ENCODE results near the gene LMX1B. TPM values are rescaled to one million over a fixed set of nuclear protein-coding genes. Genes with fewer than 3 reads are reported as not detected.
A peak's percentile ranks its signal among the peaks of the same experiment; 100 is the strongest.

Gene LMX1B
- total RNA-seq, 1 experiment from 2014 or later: 12.4 TPM

DNA sequence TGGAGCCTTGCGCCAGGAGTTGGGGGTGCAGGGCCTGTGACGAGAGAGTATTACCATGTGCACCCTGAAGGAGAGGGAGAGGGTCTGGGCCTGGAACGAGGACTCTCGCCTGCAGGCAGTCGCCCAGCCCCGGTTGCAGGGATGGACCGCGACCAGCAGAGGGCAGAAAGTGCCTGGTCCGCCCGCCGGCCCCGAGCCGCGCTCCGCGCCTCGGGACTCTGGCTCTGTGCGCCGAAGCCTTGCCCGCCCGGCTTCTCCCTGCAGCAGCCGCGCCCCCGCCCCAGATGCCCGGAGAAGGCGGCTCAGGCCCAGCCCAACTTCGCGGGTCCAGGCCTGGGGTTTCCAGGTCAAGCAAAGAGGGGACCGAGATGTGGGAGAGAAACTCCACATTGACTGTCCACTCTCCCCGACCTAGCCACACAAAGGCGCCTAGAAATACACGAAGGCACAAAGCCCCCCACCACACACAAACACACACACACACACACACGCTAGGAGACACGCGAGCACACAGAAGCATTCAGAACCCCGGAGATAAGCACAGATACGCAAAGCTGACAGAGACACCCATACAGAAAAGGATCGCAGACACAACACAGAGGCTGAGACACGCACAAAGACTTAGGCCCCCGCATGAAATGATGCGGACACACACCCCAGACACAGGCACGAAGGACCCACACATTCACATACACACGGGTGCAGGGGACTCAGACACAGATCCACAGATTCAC is 2.0 kb upstream of the LMX1B start:
- Mint-ChIP-seq H3K27me3 (ENCODE audit: low read depth) (peaks cover 94% of the 10 kb centered on the region), H3K27ac (no peak overlapping the region), H3K36me3 (no peaks in the 10 kb centered on the region), H3K9me3 (no peaks in the 10 kb centered on the region), H3K4me3 (peak overlapping the region; percentile 58), H3K4me1 (peaks cover 32% of the 10 kb centered on the region)
- TF ChIP-seq ESRRA (CRISPR knock-in tag; IDR thresholded peaks at IDR 0.05; ENCODE audit: borderline replicate concordance): no peak
- TF ChIP-seq TP53 (CRISPR knock-in tag; IDR thresholded peaks at IDR 0.05): 0 out of 2 replicates have a peak, but pooled peaks have one; percentile 65
- TF ChIP-seq TEAD4 (CRISPR knock-in tag; IDR thresholded peaks at IDR 0.05): no peak
- 0 out of 2 replicates have a peak, but pooled peaks have one; percentile 29 for TF ChIP-seq ZNF138 (CRISPR knock-in tag; conservative IDR thresholded peaks at IDR 0.05)
- TF ChIP-seq, protein P1, sequence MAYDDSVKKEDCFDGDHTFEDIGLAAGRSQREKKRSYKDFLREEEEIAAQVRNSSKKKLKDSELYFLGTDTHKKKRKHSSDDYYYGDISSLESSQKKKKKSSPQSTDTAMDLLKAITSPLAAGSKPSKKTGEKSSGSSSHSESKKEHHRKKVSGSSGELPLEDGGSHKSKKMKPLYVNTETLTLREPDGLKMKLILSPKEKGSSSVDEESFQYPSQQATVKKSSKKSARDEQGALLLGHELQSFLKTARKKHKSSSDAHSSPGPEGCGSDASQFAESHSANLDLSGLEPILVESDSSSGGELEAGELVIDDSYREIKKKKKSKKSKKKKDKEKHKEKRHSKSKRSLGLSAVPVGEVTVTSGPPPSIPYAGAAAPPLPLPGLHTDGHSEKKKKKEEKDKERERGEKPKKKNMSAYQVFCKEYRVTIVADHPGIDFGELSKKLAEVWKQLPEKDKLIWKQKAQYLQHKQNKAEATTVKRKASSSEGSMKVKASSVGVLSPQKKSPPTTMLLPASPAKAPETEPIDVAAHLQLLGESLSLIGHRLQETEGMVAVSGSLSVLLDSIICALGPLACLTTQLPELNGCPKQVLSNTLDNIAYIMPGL (CRISPR knock-in tag; IDR thresholded peaks at IDR 0.05): peak; percentile 93
- TF ChIP-seq, protein P2, sequence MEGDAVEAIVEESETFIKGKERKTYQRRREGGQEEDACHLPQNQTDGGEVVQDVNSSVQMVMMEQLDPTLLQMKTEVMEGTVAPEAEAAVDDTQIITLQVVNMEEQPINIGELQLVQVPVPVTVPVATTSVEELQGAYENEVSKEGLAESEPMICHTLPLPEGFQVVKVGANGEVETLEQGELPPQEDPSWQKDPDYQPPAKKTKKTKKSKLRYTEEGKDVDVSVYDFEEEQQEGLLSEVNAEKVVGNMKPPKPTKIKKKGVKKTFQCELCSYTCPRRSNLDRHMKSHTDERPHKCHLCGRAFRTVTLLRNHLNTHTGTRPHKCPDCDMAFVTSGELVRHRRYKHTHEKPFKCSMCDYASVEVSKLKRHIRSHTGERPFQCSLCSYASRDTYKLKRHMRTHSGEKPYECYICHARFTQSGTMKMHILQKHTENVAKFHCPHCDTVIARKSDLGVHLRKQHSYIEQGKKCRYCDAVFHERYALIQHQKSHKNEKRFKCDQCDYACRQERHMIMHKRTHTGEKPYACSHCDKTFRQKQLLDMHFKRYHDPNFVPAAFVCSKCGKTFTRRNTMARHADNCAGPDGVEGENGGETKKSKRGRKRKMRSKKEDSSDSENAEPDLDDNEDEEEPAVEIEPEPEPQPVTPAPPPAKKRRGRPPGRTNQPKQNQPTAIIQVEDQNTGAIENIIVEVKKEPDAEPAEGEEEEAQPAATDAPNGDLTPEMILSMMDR (IDR thresholded peaks at IDR 0.05): peak; percentile 81
- TF ChIP-seq, protein P3, sequence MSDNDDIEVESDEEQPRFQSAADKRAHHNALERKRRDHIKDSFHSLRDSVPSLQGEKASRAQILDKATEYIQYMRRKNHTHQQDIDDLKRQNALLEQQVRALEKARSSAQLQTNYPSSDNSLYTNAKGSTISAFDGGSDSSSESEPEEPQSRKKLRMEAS (CRISPR knock-in tag; IDR thresholded peaks at IDR 0.05): 0 out of 2 replicates have a peak, but pooled peaks have one; percentile 54
- TF ChIP-seq, protein P4, sequence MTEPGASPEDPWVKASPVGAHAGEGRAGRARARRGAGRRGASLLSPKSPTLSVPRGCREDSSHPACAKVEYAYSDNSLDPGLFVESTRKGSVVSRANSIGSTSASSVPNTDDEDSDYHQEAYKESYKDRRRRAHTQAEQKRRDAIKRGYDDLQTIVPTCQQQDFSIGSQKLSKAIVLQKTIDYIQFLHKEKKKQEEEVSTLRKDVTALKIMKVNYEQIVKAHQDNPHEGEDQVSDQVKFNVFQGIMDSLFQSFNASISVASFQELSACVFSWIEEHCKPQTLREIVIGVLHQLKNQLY (CRISPR knock-in tag; IDR thresholded peaks at IDR 0.05): no peak
- peak; percentile 68; the same call in 1 of the 2 replicates for TF ChIP-seq ZBTB21 (CRISPR knock-in tag; IDR thresholded peaks at IDR 0.05; ENCODE audit: borderline replicate concordance)
- TF ChIP-seq, protein P5, sequence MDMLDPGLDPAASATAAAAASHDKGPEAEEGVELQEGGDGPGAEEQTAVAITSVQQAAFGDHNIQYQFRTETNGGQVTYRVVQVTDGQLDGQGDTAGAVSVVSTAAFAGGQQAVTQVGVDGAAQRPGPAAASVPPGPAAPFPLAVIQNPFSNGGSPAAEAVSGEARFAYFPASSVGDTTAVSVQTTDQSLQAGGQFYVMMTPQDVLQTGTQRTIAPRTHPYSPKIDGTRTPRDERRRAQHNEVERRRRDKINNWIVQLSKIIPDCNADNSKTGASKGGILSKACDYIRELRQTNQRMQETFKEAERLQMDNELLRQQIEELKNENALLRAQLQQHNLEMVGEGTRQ (CRISPR knock-in tag; IDR thresholded peaks at IDR 0.05): peak; percentile 31; the same call in 1 of the 2 replicates
- peak; percentile 94 for DNase-seq (ENCODE audit: low spot score)
- ChIA-PET POLR2A (no interaction called here), CTCF (interaction anchor here (0.9 to 6.0 kb wide), 10 partner anchors 12 to 170 kb away, joined by 3 to 47 read pairs (median 9); no protein-coding TSS in a partner anchor)
- peak; percentile 64 for ATAC-seq

DNA sequence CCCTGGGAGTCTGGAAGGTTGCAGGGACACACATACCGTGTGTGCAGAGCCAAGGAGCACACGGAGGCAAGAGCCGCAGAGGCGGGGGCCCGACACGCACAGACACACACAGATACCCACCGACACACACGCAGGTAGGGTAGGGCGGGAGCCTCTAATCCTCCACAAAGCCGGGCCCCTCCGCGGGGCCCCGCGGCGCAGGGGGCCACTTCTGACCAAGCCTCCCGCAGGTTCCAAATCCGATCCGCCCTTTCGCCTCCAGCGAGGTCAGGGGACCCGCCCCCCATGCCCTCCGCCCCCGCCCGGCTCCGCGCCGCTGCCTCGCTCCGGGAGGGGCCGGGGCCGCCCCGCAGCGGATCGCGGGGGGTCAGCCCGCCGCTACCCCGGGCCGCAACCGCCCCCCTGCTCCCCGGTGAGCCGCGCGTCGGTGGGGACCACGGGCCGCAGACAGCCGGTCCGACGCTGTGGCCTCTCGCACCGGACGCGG is 1.4 kb upstream of the LMX1B start:
- no peak for DNase-seq (ENCODE audit: low spot score)
- Mint-ChIP-seq H3K4me3 (peak overlapping the region; percentile 75), H3K9me3 (no peaks in the 10 kb centered on the region), H3K27me3 (ENCODE audit: low read depth) (peaks cover 94% of the 10 kb centered on the region), H3K27ac (no peak overlapping the region), H3K36me3 (no peaks in the 10 kb centered on the region), H3K4me1 (peaks cover 38% of the 10 kb centered on the region)
- ChIA-PET POLR2A (no interaction called here), CTCF (interaction anchor here (0.9 to 6.0 kb wide), 8 partner anchors 15 to 169 kb away, joined by 3 to 47 read pairs (median 6); no protein-coding TSS in a partner anchor)
- ATAC-seq: no peak
- TF ChIP-seq ZNF423 (CRISPR knock-in tag; IDR thresholded peaks at IDR 0.05): peak; percentile 25; the same call in 1 of the 2 replicates
- no peak for TF ChIP-seq ZNF396 (CRISPR knock-in tag; IDR thresholded peaks at IDR 0.05; ENCODE audit: borderline replicate concordance)
- no peak for TF ChIP-seq CBFB (CRISPR knock-in tag; IDR thresholded peaks at IDR 0.05; ENCODE audit: low read depth)
- TF ChIP-seq NFE2L1 (CRISPR knock-in tag; IDR thresholded peaks at IDR 0.05): no peak

Measured in WTC11 (cell line).